ENCODE results near the gene CCL13.

DNA sequence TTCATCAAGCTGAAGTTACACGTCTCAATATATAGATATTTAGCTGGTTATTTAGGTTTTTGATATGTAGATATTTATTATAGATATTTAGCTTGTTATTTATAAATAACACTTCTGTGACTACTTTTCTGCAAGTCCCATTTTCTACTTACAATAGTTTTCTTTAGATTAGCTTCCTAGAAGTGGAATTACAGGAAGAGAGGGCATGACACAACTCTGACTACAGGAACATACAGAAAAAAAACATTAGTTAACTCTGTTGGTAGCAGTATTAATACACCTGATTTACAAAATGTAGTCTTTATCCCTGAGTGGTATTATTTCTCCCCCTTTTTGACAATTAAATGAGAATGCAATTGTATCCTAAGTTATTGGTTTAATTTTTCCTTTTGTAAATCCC, 28.0 kb downstream of the CCL13 start:
- TF ChIP-seq, protein P1, sequence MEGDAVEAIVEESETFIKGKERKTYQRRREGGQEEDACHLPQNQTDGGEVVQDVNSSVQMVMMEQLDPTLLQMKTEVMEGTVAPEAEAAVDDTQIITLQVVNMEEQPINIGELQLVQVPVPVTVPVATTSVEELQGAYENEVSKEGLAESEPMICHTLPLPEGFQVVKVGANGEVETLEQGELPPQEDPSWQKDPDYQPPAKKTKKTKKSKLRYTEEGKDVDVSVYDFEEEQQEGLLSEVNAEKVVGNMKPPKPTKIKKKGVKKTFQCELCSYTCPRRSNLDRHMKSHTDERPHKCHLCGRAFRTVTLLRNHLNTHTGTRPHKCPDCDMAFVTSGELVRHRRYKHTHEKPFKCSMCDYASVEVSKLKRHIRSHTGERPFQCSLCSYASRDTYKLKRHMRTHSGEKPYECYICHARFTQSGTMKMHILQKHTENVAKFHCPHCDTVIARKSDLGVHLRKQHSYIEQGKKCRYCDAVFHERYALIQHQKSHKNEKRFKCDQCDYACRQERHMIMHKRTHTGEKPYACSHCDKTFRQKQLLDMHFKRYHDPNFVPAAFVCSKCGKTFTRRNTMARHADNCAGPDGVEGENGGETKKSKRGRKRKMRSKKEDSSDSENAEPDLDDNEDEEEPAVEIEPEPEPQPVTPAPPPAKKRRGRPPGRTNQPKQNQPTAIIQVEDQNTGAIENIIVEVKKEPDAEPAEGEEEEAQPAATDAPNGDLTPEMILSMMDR (IDR thresholded peaks at IDR 0.05) = no peak
- TF ChIP-seq POLR2A (IDR thresholded peaks at IDR 0.05) = no peak
